D721Med (cell line): ENCODE data around the gene CRTAP.
"Not testable (repeated sequence)": the region's sequence is repeated elsewhere in the genome, so short reads cannot be mapped to it uniquely, and the experiment has no call there.

Experiments
- DNase-seq: peaks from one replicate; pipeline ENCODE4 v3.0.0; 2011; ENCODE audit warnings: low spot score; ENCODE audit not compliant: insufficient read length
- FAIRE-seq: peaks from 2 replicates; lab custom pipeline; 2011; peaks lifted over from hg19 to GRCh38; lab: Jason Lieb, UNC
- TF ChIP-seq, protein P1 (sequence below): IDR thresholded peaks from 2 replicates; pipeline ENCODE4 v1.5.1; 2012; ENCODE audit warnings: mild to moderate bottlenecking, control low read depth; ENCODE audit not compliant: insufficient read depth; ENCODE audit errors: missing control alignments

The CRTAP gene

GRCh38 chr3:33152363-33153360 lies 38.8 kb downstream of the CRTAP start:
- TF ChIP-seq, protein P1, sequence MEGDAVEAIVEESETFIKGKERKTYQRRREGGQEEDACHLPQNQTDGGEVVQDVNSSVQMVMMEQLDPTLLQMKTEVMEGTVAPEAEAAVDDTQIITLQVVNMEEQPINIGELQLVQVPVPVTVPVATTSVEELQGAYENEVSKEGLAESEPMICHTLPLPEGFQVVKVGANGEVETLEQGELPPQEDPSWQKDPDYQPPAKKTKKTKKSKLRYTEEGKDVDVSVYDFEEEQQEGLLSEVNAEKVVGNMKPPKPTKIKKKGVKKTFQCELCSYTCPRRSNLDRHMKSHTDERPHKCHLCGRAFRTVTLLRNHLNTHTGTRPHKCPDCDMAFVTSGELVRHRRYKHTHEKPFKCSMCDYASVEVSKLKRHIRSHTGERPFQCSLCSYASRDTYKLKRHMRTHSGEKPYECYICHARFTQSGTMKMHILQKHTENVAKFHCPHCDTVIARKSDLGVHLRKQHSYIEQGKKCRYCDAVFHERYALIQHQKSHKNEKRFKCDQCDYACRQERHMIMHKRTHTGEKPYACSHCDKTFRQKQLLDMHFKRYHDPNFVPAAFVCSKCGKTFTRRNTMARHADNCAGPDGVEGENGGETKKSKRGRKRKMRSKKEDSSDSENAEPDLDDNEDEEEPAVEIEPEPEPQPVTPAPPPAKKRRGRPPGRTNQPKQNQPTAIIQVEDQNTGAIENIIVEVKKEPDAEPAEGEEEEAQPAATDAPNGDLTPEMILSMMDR = no peak
- no peak for DNase-seq
- no peak for FAIRE-seq

DNA sequence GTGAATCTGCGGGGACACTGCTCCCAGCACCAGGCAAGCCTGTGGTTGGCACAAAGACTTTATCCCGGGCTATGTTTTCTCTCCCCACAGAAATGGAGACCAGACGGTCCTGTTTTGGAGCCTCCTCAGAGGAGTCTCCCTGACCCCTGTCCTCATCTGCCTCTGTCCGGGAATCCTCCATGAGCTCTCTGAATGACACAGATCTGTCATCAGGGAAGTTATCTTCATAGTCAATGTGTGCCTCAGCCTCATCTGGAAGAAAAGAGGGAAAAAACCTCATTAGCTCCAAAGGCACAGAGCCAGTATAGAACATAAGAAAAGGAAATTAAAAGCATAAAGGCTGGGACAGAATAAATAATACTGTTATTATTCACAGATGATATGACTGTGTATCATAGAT lies 40.0 kb downstream of the CRTAP start:
- TF ChIP-seq, protein P1 = no peak
- DNase-seq = no peak
- FAIRE-seq = no peak

GRCh38 chr3:33155301-33155700 lies 41.5 kb downstream of the CRTAP start:
- FAIRE-seq (no peak), DNase-seq (no peak)
- TF ChIP-seq, protein P1 = no peak

- FAIRE-seq (no peak), DNase-seq (no peak)
- TF ChIP-seq, protein P1 = no peak
Measured at GRCh38 chr3:33159234-33159633, 45.4 kb downstream of the CRTAP start.

GRCh38 chr3:33159981-33160380 lies 46.2 kb downstream of the CRTAP start:
- TF ChIP-seq, protein P1 = no peak
- FAIRE-seq = no peak

DNA sequence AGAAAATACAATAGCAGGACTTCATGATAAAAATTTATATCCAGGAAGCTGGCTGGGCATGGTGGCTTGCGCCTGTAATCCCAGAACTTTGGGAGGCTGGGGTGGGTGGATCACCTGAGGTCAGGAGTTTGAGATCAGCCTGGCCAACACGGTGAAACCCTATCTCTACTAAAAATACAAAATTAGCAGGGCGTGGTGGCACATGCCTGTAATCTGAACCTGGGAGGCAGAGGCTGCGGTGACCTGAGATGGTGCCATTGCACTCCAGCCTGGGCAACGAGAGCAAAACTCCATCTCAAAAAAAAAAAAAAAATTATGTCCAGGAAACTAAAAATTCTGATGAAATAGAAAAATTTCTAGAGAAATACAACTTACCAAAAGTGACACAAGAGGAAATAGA lies 48.8 kb downstream of the CRTAP start:
- not testable (repeated sequence) for DNase-seq, FAIRE-seq

More at GRCh38 chr3:33159981-33160380, 46.2 kb downstream of the CRTAP start:
- no peak for DNase-seq

DNA sequence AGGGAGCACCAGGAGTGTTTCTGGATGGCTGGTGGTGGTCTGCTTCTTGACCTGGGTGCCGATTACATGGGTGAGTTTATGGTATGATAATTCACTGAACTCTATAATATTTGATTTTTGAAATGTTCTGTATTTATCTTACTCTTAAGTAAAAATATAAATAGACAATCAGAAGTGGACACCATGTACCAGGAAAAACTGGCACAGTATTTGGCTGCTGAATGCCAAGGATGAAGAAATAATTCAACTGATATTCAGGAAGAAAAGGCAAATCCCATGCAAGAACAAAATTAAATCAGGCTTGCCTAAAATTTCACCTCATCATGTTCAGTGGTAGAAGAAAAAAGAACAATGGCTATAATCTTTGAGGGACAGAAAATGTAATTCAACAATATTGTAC lies 51.6 kb downstream of the CRTAP start:
- FAIRE-seq = no peak
- TF ChIP-seq, protein P1 = no peak
- DNase-seq = no peak
